GM19328 (cell line): ENCODE measurements around the gene CRABP1.

Source experiments
- ATAC-seq: cut with Tn5 transposase; IDR thresholded peaks from one replicate; pipeline ENCODE4 v1.9.1; 2021; ENCODE audit warnings: mild to moderate bottlenecking, moderate library complexity; ENCODE audit not compliant: unreplicated experiment

CRABP1 gene

GRCh38 chr15:78316283-78317083 is 23.7 kb upstream of the CRABP1 start:
- ATAC-seq = no peak

- no peak for ATAC-seq
Measured at GRCh38 chr15:78317145-78317836, 22.9 kb upstream of the CRABP1 start.

GRCh38 chr15:78319588-78319987 is 20.6 kb upstream of the CRABP1 start:
- ATAC-seq = no peak

GRCh38 chr15:78320183-78320582 is 20.0 kb upstream of the CRABP1 start:
- no peak for ATAC-seq

- no peak for ATAC-seq
Measured at GRCh38 chr15:78321041-78321570, 19.0 kb upstream of the CRABP1 start.

GRCh38 chr15:78321786-78322185 is 18.4 kb upstream of the CRABP1 start:
- no peak for ATAC-seq

GRCh38 chr15:78322243-78322642 is 17.9 kb upstream of the CRABP1 start:
- ATAC-seq = no peak

GRCh38 chr15:78322724-78323521 is 17.2 kb upstream of the CRABP1 start:
- no peak for ATAC-seq

- no peak for ATAC-seq
Measured at GRCh38 chr15:78323693-78324092, 16.5 kb upstream of the CRABP1 start.

GRCh38 chr15:78324144-78324543 is 16.0 kb upstream of the CRABP1 start:
- no peak for ATAC-seq

GRCh38 chr15:78325092-78325843 is 14.9 kb upstream of the CRABP1 start:
- ATAC-seq = no peak

- no peak for ATAC-seq
Measured at GRCh38 chr15:78327466-78327865, 12.7 kb upstream of the CRABP1 start.

- ATAC-seq = no peak
Measured at GRCh38 chr15:78329625-78330024, 10.5 kb upstream of the CRABP1 start.

- ATAC-seq = no peak
Measured at GRCh38 chr15:78334845-78335244, 5.3 kb upstream of the CRABP1 start.

- ATAC-seq = no peak
Measured at GRCh38 chr15:78335985-78336384, 4.2 kb upstream of the CRABP1 start.

GRCh38 chr15:78338781-78339180 is 1.4 kb upstream of the CRABP1 start:
- no peak for ATAC-seq

- ATAC-seq = no peak
Measured at GRCh38 chr15:78339559-78339958, 594 bp upstream of the CRABP1 start.

GRCh38 chr15:78341057-78341987 is 1.2 kb downstream of the CRABP1 start:
- no peak for ATAC-seq

GRCh38 chr15:78342021-78342420 is 1.9 kb downstream of the CRABP1 start:
- no peak for ATAC-seq
